Endothelial cell of umbilical vein (primary cell): Measurements from ENCODE around the gene PNKP. TPM values are rescaled to one million over a fixed set of nuclear protein-coding genes. Genes with fewer than 3 reads are reported as not detected.

Experiments used
- BruUV-seq: library from RNA; stranded (reverse); fragments of 400-500 nt; replicated peaks from 2 replicates; lab custom pipeline; 2021; lab: Mats Ljungman, UMichigan
- CTCF ChIA-PET: fragments of 300-600, 350-600 bp; sonication (Branson Sonifier 250); formaldehyde crosslinking; loops from one replicate; lab custom pipeline; 2021; ENCODE audit warnings: antibody characterized with exemption, inconsistent platforms; lab: Charles Lee
- POLR2A ChIA-PET: fragments of 300-600, 350-600 bp; sonication (Branson Sonifier 250); formaldehyde crosslinking; loops from one replicate; lab custom pipeline; 2021; ENCODE audit warnings: antibody characterized with exemption, inconsistent platforms; lab: Charles Lee
- DNase-seq: peaks from one replicate; pipeline ENCODE4 v3.0.0-alpha.2; 2011; ENCODE audit warnings: low read depth, low spot score
- FAIRE-seq: peaks from 2 replicates; lab custom pipeline; 2011; peaks lifted over from hg19 to GRCh38; lab: Jason Lieb, UNC
- H2AFZ ChIP-seq: 2 replicates; pipeline ENCODE4 v1.6.0; 2012; ENCODE audit warnings: low read depth, low read length, control low read depth, inconsistent platforms
- H3K27ac ChIP-seq: 2 replicates; pipeline ENCODE4 v1.5.1; 2011; ENCODE audit warnings: low read depth, mild to moderate bottlenecking, control low read depth, low read length, moderate library complexity; ENCODE audit not compliant: insufficient read depth
- H3K27me3 ChIP-seq, 2 experiments: 2 replicates each; pipeline versions ENCODE4 v1.6.0 to v1.6.1; 2011; ENCODE audit warnings: low read length in 2 of 2, mixed read lengths in 1 of 2; ENCODE audit not compliant: control insufficient read depth in 2 of 2, insufficient read depth in 2 of 2
- H3K36me3 ChIP-seq, 2 experiments: 2 replicates in 1 of 2; 3 replicates in 1 of 2; pipeline ENCODE4 v1.5.1; 2011; ENCODE audit warnings: low read length in 2 of 2, mild to moderate bottlenecking in 1 of 2, moderate library complexity in 1 of 2; ENCODE audit not compliant: control insufficient read depth in 2 of 2, insufficient read depth in 2 of 2; ENCODE audit errors: extremely low read depth in 1 of 2
- H3K4me1 ChIP-seq: 3 replicates; pipeline ENCODE4 v1.5.1; 2011; ENCODE audit warnings: mild to moderate bottlenecking, low read length; ENCODE audit not compliant: control insufficient read depth, insufficient read depth; ENCODE audit errors: extremely low read depth
- H3K4me2 ChIP-seq: 2 replicates; pipeline ENCODE4 v1.6.1; 2011; ENCODE audit warnings: low read length, control low read depth, mixed read lengths; ENCODE audit not compliant: insufficient read depth
- H3K4me3 ChIP-seq, 3 experiments: fragments of 200-600 bp in 1 of 3; sonication (generic), shearing (Covaris generic) in 1 of 3; replicated peaks in 1 of 3; 2 replicates each; pipeline ENCODE4 v1.5.1; 2011 to 2016; ENCODE audit warnings: control low read depth in 3 of 3, low read length in 3 of 3, mild to moderate bottlenecking in 2 of 3, inconsistent platforms in 1 of 3, low read depth in 1 of 3, moderate library complexity in 1 of 3; ENCODE audit not compliant: insufficient read depth in 1 of 3
- H3K79me2 ChIP-seq: 2 replicates; pipeline ENCODE4 v1.6.0; 2012; ENCODE audit warnings: low read length, inconsistent platforms; ENCODE audit not compliant: control insufficient read depth, insufficient read depth
- H3K9ac ChIP-seq: replicated peaks from 2 replicates; pipeline ENCODE3; 2011; ENCODE audit warnings: low read length, control low read depth; ENCODE audit not compliant: insufficient read depth; ENCODE audit errors: extremely low read depth
- H3K9me1 ChIP-seq: replicated peaks from 3 replicates; pipeline ENCODE4 v1.6.0; 2011; ENCODE audit warnings: mild to moderate bottlenecking, low read length; ENCODE audit not compliant: control insufficient read depth, insufficient read depth; ENCODE audit errors: extremely low read depth
- H3K9me3 ChIP-seq: replicated peaks from 2 replicates; pipeline ENCODE4 v1.5.1; 2012; ENCODE audit warnings: low read length, inconsistent platforms; ENCODE audit not compliant: control insufficient read depth, insufficient read depth
- H4K20me1 ChIP-seq: replicated peaks from 2 replicates; pipeline ENCODE3; 2011; ENCODE audit warnings: mild to moderate bottlenecking, low read length; ENCODE audit not compliant: control insufficient read depth, insufficient read depth; ENCODE audit errors: extremely low read depth
- GATA2 ChIP-seq: IDR thresholded peaks from 2 replicates; pipeline ENCODE4 v1.7.0; 2011; ENCODE audit warnings: low read depth, mild to moderate bottlenecking, moderate library complexity, mixed read lengths, low read length; ENCODE audit not compliant: insufficient read length, insufficient read depth
- MYC ChIP-seq: IDR thresholded peaks from one replicate; pipeline ENCODE4 v1.6.1; 2011; ENCODE audit warnings: mild to moderate bottlenecking, low read depth, low read length
- POLR2AphosphoS5 ChIP-seq: IDR thresholded peaks from 2 replicates; pipeline ENCODE4 v1.6.1; 2012; ENCODE audit warnings: low read depth, mild to moderate bottlenecking, control low read depth, low read length, moderate library complexity; ENCODE audit not compliant: insufficient read depth
- dilution Hi-C: fragments of 300-500 bp; cut with MboI; formaldehyde crosslinking; loops from one replicate; pipeline ENCODE4 v1.15.0; 2019; ENCODE audit warnings: low sequenced_read_pairs; ENCODE audit not compliant: extremely low pct_ligation_motif_present
- intact Hi-C: fragments of 100-400 bp; cut with micrococcal nuclease; formaldehyde crosslinking; loops from one replicate; pipeline ENCODE4 v1.10.0; 2022
- polyA plus RNA-seq, 4 experiments: library from polyadenylated mRNA; depleted of rRNA in 3 of 4; stranded (reverse) in 3 of 4; unstranded in 1 of 4; fragments of >200 nt; gene quantifications; 2 replicates each; pipeline versions ENCODE4 v1.2.1 to v1.2.3, GENCODE V29; 2011 to 2012; ENCODE audit warnings: missing spikeins in 1 of 4
- total RNA-seq: library from RNA; stranded (reverse); gene quantifications from 2 replicates; pipeline ENCODE4 v1.2.3, GENCODE V29; 2021
- TF ChIP-seq, protein P1 (sequence below): IDR thresholded peaks from 2 replicates; pipeline ENCODE4 v1.6.1; 2011; ENCODE audit not compliant: insufficient read depth, insufficient read length

PNKP gene
- total and polyA plus RNA-seq, 2 donors (not counting 3 experiments of a cell fraction or from before 2014, with no cell fraction given) = 39.4 to 112 TPM

DNA sequence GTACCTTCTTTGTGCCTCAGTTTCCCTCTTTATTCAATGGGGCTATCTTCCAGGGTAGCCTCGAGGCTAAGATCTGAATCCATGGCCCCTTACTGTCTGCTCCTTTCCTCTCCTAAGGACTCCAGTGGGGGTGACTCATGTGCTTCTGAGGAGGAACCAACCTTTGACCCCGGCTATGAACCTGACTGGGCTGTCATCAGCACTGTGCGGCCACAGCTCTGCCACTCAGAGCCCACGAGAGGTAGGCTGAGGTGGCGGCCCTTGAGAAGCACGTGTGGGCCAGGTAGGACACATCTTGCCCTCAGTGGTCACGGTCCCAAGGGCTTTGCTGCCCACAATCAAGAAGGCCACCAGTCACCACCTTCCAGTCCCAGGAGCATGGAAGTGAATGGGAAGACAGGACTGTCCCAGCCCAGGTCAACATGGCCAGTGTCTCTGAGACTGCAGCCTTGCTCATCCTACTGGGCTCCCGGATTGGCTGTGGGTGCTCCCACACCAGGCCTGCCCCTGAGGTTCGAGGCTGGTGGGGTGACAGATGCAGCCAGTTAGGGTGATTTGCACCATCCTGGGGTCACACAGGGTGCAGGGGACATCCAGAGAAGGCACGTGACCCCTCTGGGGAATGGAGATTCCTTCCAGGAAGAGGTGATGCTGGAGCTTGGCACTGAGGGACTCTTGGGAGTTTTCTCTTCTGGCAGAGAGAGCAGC is 12.9 kb upstream of the PNKP start:
- ChIA-PET CTCF (no interaction called here), POLR2A (interaction anchor here (0.6 kb wide), 1 partner anchor 16 kb away, joined by 3 read pairs; the partner anchor contains the start of gene IL4I1)
- intact Hi-C loops = no loop called here
- H3K4me2 ChIP-seq = no peak overlapping the region
- H3K36me3 ChIP-seq = peaks cover 18 to 45% of the 10 kb centered on the region in 2 experiments
- H3K79me2 ChIP-seq = peaks cover 7% of the 10 kb centered on the region
- H3K4me3 ChIP-seq = no peak overlapping the region
- no peak overlapping the region for H3K9ac ChIP-seq
- H3K9me3 ChIP-seq = no peaks in the 10 kb centered on the region
- TF ChIP-seq, protein P1, sequence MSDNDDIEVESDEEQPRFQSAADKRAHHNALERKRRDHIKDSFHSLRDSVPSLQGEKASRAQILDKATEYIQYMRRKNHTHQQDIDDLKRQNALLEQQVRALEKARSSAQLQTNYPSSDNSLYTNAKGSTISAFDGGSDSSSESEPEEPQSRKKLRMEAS = no peak
- TF ChIP-seq MYC (no peak), POLR2AphosphoS5 (no peak), GATA2 (no peak)
- H3K27me3 ChIP-seq = no peaks in the 10 kb centered on the region
- H3K4me1 ChIP-seq = peaks cover 13% of the 10 kb centered on the region
- no peak for FAIRE-seq
- dilution Hi-C loops = no loop called here
- no peak overlapping the region for H2AFZ ChIP-seq
- H3K27ac ChIP-seq = no peak overlapping the region
- BruUV-seq = no TSS peak
- no peaks in the 10 kb centered on the region for H3K9me1 ChIP-seq
- DNase-seq = no peak
- no peaks in the 10 kb centered on the region for H4K20me1 ChIP-seq

DNA sequence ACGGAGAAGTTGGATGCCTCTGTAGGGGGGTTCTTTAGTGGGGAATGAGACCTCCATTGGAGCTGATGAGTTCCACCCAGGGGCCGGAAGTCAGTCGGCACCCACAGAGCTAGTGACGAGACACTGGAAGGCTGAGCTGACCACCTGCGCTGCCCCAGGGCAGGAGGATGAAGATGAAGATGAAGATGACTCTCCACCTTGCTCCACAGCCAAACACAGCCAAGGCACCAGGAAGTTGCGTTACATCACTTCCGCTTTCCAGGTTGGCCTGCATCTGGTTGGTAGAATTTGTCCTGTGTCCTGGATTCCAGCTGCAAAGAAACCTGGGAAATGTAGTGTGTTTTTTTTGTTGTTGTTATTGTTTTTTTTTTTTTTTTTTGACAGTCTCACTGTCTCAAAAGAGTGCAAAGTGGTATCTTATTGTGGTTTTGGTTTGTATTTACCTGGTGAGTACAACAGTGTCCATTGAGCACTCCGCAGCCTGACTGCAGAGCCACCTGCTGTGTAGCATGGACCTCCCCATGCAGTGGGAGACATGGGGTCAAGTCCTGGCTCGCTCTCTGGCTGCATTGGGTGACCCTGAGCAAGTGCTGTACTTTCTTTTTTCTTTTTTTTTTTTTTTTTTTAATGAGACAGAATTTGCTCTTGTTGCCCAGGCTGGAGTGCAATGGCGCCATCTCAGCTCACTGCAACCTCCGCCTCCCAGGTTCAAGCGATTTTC is 12.0 kb upstream of the PNKP start:
- Histone ChIP-seq H3K27me3 (no peaks in the 10 kb centered on the region), H2AFZ (no peak overlapping the region), H4K20me1 (no peaks in the 10 kb centered on the region), H3K27ac (no peak overlapping the region), H3K79me2 (peaks cover 15% of the 10 kb centered on the region), H3K4me3 (no peak overlapping the region), H3K4me1 (peaks cover 14% of the 10 kb centered on the region), H3K9me1 (no peaks in the 10 kb centered on the region), H3K9me3 (no peaks in the 10 kb centered on the region), H3K9ac (no peak overlapping the region), H3K4me2 (no peak overlapping the region), H3K36me3 (peaks cover 15 to 40% of the 10 kb centered on the region in 2 experiments)
- intact Hi-C loops = loop anchor here (5.0 kb wide), 1 partner anchor 427 kb away; the partner anchor contains the start of genes ALDH16A1 and PIH1D1
- dilution Hi-C loops = no loop called here
- DNase-seq = no peak
- TF ChIP-seq POLR2AphosphoS5 = no peak
- no peak for TF ChIP-seq MYC
- TF ChIP-seq, protein P1 = no peak
- BruUV-seq = no TSS peak
- FAIRE-seq = peak; percentile 46
- ChIA-PET CTCF (no interaction called here), POLR2A (interaction anchor here (0.6 kb wide), 1 partner anchor 17 kb away, joined by 3 read pairs; the partner anchor contains the start of gene IL4I1)
